Measurements from ENCODE around the gene VPS26B.

DNA sequence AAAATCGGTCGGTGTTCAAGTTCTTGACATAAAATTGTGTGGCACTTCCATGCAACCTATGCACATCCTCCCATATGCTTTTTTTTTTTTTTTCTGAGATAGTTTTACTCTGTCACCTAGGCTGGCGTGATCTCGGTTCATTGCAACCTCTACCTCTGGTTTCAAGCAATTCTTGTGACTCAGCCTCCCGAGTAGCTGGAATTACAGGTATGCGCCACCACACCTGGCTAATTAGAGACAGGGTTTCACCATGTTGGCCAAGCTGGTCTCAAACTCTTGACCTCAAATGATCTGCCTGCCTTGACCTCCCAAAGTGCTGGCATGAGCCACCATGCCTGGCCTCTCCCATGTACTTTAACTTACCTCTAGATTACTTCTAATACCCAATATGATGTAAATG lies 66.7 kb downstream of the VPS26B start:
- TF ChIP-seq, protein P1, sequence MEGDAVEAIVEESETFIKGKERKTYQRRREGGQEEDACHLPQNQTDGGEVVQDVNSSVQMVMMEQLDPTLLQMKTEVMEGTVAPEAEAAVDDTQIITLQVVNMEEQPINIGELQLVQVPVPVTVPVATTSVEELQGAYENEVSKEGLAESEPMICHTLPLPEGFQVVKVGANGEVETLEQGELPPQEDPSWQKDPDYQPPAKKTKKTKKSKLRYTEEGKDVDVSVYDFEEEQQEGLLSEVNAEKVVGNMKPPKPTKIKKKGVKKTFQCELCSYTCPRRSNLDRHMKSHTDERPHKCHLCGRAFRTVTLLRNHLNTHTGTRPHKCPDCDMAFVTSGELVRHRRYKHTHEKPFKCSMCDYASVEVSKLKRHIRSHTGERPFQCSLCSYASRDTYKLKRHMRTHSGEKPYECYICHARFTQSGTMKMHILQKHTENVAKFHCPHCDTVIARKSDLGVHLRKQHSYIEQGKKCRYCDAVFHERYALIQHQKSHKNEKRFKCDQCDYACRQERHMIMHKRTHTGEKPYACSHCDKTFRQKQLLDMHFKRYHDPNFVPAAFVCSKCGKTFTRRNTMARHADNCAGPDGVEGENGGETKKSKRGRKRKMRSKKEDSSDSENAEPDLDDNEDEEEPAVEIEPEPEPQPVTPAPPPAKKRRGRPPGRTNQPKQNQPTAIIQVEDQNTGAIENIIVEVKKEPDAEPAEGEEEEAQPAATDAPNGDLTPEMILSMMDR (IDR thresholded peaks at IDR 0.05; ENCODE audit: insufficient read depth, low read length): no peak
- TF ChIP-seq, protein P2, sequence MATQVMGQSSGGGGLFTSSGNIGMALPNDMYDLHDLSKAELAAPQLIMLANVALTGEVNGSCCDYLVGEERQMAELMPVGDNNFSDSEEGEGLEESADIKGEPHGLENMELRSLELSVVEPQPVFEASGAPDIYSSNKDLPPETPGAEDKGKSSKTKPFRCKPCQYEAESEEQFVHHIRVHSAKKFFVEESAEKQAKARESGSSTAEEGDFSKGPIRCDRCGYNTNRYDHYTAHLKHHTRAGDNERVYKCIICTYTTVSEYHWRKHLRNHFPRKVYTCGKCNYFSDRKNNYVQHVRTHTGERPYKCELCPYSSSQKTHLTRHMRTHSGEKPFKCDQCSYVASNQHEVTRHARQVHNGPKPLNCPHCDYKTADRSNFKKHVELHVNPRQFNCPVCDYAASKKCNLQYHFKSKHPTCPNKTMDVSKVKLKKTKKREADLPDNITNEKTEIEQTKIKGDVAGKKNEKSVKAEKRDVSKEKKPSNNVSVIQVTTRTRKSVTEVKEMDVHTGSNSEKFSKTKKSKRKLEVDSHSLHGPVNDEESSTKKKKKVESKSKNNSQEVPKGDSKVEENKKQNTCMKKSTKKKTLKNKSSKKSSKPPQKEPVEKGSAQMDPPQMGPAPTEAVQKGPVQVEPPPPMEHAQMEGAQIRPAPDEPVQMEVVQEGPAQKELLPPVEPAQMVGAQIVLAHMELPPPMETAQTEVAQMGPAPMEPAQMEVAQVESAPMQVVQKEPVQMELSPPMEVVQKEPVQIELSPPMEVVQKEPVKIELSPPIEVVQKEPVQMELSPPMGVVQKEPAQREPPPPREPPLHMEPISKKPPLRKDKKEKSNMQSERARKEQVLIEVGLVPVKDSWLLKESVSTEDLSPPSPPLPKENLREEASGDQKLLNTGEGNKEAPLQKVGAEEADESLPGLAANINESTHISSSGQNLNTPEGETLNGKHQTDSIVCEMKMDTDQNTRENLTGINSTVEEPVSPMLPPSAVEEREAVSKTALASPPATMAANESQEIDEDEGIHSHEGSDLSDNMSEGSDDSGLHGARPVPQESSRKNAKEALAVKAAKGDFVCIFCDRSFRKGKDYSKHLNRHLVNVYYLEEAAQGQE (IDR thresholded peaks at IDR 0.05; ENCODE audit: insufficient replicate concordance, low read depth): no peak
- TF ChIP-seq GABPA (IDR thresholded peaks at IDR 0.05; ENCODE audit: low read depth): no peak
